WTC11 (cell line): Measurements from ENCODE around the gene MYCBPAP. TPM values are rescaled to one million over a fixed set of nuclear protein-coding genes. Genes with fewer than 3 reads are reported as not detected.

Experiments
- ESRRA ChIP-seq: sonication (generic); formaldehyde crosslinking; IDR thresholded peaks from 2 replicates; pipeline ENCODE4 v1.8.1; 2022; ENCODE audit warnings: mild to moderate bottlenecking, missing genetic modification reagents, borderline replicate concordance
- ETV6 ChIP-seq: sonication (generic); formaldehyde crosslinking; IDR thresholded peaks from 2 replicates; pipeline ENCODE4 v1.8.1; 2022; ENCODE audit warnings: mild to moderate bottlenecking, missing genetic modification reagents
- TP53 ChIP-seq: sonication (generic); formaldehyde crosslinking; IDR thresholded peaks from 2 replicates; pipeline ENCODE4 v1.8.1; 2023; ENCODE audit warnings: mild to moderate bottlenecking, missing genetic modification reagents
- USF2 ChIP-seq: sonication (generic); formaldehyde crosslinking; IDR thresholded peaks from 2 replicates; pipeline ENCODE4 v1.8.1; 2023; ENCODE audit warnings: mild to moderate bottlenecking, missing genetic modification reagents, moderate library complexity
- ZNF232 ChIP-seq: sonication (generic); formaldehyde crosslinking; IDR thresholded peaks from 2 replicates; pipeline ENCODE4 v1.8.0; 2022; ENCODE audit warnings: mild to moderate bottlenecking, missing genetic modification reagents
- total RNA-seq: library from RNA; stranded (reverse); gene quantifications from 3 replicates; pipeline ENCODE4 v1.2.3, GENCODE V29; 2021
- TF ChIP-seq, protein P1 (sequence below): sonication (generic); formaldehyde crosslinking; IDR thresholded peaks from 2 replicates; pipeline ENCODE4 v1.8.0; 2023; ENCODE audit warnings: missing genetic modification reagents, mild to moderate bottlenecking, borderline replicate concordance

The MYCBPAP gene
- total RNA-seq, 1 experiment from 2014 or later, result 5.7 TPM

- TF ChIP-seq ESRRA (no peak), ETV6 (CRISPR knock-in tag) (no peak), TP53 (CRISPR knock-in tag) (no peak), ZNF232 (CRISPR knock-in tag) (no peak), USF2 (CRISPR knock-in tag) (no peak)
- TF ChIP-seq, protein P1, sequence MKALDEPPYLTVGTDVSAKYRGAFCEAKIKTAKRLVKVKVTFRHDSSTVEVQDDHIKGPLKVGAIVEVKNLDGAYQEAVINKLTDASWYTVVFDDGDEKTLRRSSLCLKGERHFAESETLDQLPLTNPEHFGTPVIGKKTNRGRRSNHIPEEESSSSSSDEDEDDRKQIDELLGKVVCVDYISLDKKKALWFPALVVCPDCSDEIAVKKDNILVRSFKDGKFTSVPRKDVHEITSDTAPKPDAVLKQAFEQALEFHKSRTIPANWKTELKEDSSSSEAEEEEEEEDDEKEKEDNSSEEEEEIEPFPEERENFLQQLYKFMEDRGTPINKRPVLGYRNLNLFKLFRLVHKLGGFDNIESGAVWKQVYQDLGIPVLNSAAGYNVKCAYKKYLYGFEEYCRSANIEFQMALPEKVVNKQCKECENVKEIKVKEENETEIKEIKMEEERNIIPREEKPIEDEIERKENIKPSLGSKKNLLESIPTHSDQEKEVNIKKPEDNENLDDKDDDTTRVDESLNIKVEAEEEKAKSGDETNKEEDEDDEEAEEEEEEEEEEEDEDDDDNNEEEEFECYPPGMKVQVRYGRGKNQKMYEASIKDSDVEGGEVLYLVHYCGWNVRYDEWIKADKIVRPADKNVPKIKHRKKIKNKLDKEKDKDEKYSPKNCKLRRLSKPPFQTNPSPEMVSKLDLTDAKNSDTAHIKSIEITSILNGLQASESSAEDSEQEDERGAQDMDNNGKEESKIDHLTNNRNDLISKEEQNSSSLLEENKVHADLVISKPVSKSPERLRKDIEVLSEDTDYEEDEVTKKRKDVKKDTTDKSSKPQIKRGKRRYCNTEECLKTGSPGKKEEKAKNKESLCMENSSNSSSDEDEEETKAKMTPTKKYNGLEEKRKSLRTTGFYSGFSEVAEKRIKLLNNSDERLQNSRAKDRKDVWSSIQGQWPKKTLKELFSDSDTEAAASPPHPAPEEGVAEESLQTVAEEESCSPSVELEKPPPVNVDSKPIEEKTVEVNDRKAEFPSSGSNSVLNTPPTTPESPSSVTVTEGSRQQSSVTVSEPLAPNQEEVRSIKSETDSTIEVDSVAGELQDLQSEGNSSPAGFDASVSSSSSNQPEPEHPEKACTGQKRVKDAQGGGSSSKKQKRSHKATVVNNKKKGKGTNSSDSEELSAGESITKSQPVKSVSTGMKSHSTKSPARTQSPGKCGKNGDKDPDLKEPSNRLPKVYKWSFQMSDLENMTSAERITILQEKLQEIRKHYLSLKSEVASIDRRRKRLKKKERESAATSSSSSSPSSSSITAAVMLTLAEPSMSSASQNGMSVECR (CRISPR knock-in tag), result no peak
Measured at GRCh38 chr17:50580646-50581045, 72.4 kb downstream of the MYCBPAP start (continued).

Other genes starting within 250 kb of the MYCBPAP start
- 9.8 to 10.4 TPM (median 10.3 TPM) in 3 replicates for gene TMEM92, start 234.0 kb upstream of the MYCBPAP start, total RNA-seq
- gene XYLT2, start 162.3 kb upstream of the MYCBPAP start, total RNA-seq, result 35.7 to 39.7 TPM (median 37.9 TPM) in 3 replicates
- 66.7 to 80.5 TPM (median 69.8 TPM) in 3 replicates for gene MRPL27, start 135.3 kb upstream of the MYCBPAP start, total RNA-seq
- 22.8 to 27.1 TPM (median 24.9 TPM) in 3 replicates for gene EME1, start 135.2 kb upstream of the MYCBPAP start, total RNA-seq
- 89.3 to 108 TPM (median 90.4 TPM) in 3 replicates for gene LRRC59, start 110.9 kb upstream of the MYCBPAP start, total RNA-seq
- 19.1 to 19.9 TPM (median 19.7 TPM) in 3 replicates for gene ACSF2, start 82.2 kb upstream of the MYCBPAP start, total RNA-seq
- 0.09 TPM in 2 of 3 replicates, not detected in the other for gene CHAD, start 39.6 kb upstream of the MYCBPAP start, total RNA-seq
- 35.1 to 41.5 TPM (median 40.5 TPM) in 3 replicates for gene RSAD1, start 29.6 kb upstream of the MYCBPAP start, total RNA-seq
- gene EPN3, start 24.3 kb downstream of the MYCBPAP start, total RNA-seq, result 6.9 to 8.8 TPM (median 8.1 TPM) in 3 replicates
- gene SPATA20, start 38.7 kb downstream of the MYCBPAP start, total RNA-seq, result 24.6 to 30.6 TPM (median 26.3 TPM) in 3 replicates
- gene CACNA1G, start 52.3 kb downstream of the MYCBPAP start, total RNA-seq, result 5.4 to 6.7 TPM (median 6.2 TPM) in 3 replicates
- 0.92 to 2.6 TPM (median 0.99 TPM) in 3 replicates for gene ABCC3, start 126.4 kb downstream of the MYCBPAP start, total RNA-seq
- gene ANKRD40, start 199.5 kb downstream of the MYCBPAP start, total RNA-seq, result 43.3 to 45.3 TPM (median 45.3 TPM) in 3 replicates
- 182 to 190 TPM (median 186 TPM) in 3 replicates for gene LUC7L3, start 211.2 kb downstream of the MYCBPAP start, total RNA-seq